CD4-positive, alpha-beta T cell treated with Interleukin-15 for 1 hour (primary cell): ENCODE data around the gene ACAT2.
"Not testable (repeated sequence)": the region's sequence is repeated elsewhere in the genome, so short reads cannot be mapped to it uniquely, and the experiment has no call there.

Experiments used
- DNase-seq: peaks from one replicate; pipeline ENCODE4 v3.0.0-alpha.2; 2020

Gene ACAT2

DNA sequence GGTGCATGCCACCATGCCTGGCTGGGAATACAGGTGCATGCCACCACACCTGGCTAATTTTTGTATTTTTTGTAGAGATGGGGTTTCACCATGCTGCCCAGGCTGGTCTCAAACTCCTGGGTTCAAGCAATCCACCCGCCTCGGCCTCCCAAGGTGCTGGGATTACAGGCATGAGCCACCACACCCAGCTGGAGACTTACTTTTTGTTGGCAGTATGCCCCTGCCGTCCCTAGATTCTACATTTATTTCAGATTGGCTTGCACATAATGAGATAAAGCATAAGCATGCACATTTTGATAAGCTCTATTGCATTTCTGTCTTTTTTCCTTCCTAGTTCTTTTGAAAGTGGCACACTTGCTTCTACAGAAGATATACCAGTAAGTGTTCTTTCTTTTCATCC lies 54.9 kb downstream of the ACAT2 start:
- not testable (repeated sequence) for DNase-seq

DNA sequence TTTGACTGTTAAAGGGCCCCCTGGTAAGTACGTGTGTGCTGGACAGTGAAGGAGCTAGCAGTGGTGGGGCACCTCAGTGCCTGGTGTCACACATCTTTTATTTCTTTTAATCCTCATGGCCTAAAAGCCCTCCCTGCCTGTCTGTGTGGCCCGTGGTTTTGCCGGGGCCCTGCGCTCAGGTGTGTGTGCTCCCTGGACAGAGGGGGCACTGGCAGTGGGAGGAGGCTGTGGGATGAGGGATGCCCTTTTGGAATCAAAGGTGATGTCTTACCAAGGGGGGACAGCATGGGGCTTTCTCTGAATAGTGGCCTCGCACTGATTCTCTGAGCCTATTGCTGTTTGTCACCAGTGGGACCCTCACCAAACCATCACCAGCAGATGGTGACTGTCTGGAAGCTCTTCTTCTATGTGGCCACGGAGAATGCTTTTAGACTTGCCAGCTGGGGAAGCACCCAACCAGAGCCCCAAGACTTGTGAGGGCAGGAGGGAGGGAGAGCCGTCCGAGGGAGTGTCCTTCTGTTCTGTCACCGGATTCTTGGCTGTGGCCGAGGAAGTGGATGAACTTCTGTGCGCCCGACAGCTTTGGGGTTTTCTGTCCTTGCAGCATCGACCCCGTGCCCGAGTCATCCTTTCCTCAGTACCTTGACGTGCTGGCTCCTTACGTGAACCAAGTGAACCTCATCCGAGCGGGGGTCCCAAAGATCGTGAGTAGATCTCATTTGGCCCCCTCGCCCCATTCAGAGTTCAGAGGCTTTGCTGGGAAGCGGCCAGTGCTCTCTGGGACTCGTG lies 56.3 kb downstream of the ACAT2 start:
- DNase-seq: no peak

DNA sequence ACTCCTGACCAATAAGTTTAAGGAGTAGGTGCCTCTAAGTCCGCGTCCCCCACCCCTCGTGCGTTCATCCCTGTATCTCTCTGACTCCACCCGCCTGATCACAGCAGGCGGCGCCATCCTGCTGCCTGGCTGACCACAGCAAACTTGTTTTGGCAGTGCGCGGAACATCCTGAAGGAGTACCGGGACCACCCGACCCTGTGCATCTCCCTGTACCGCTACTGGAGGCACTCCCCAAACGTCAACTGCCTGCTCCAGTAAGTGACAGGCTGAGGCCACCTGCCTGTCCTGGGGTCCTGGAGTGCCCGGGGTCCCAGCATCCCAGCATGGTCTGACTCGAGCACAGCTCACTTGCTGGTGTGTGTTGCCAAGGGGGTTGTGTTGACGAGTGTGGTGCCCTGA lies 57.3 kb downstream of the ACAT2 start:
- DNase-seq: no peak

GRCh38 chr6:159819932-159820640 lies 58.2 kb downstream of the ACAT2 start:
- DNase-seq: peak; percentile 38

DNA sequence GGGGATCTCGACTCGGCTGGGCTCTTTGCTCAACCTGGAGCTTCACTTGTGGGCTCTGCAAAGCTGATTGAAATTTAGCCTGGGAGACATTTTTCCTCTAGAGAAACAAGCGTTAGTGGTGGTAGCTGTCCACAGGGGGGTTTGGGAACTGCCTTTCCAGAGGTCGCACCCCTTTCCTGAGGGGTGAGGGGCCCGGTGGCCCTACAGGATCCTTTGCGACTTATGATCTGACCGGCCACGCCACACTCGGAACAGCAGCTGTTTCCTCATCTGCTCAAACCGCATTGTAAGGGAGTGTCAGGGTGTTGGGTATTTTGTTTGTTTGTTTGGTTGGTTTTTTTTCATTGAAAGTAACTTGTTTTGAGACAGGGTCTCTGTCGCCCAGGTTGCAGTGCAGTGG lies 59.3 kb downstream of the ACAT2 start:
- no peak for DNase-seq

GRCh38 chr6:159821726-159822125 lies 59.9 kb downstream of the ACAT2 start:
- no peak for DNase-seq

- no peak for DNase-seq
Measured at GRCh38 chr6:159823953-159824352, 62.1 kb downstream of the ACAT2 start.

- not testable (repeated sequence) for DNase-seq
Measured at GRCh38 chr6:159824690-159825089, 62.8 kb downstream of the ACAT2 start.

DNA sequence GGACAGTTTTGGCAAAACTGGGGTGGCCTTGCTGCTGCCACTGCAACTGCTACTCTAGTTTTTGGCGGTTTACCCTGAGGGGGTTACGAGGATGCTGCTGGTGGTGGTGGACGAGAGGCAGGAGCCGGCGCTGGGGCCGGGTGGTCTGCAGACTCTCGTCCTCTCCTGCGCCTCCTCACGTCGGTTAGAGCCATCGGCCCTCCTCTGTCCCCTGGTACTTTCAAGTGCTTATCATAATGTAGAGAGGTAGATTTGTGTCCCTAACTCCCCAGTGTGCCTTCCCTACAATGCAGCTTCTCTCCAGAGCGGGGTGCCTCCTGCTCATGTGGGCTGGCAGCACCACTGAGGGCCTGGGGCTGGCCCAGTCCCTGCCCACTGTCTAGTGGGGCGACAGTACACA lies 64.2 kb downstream of the ACAT2 start:
- no peak for DNase-seq

DNA sequence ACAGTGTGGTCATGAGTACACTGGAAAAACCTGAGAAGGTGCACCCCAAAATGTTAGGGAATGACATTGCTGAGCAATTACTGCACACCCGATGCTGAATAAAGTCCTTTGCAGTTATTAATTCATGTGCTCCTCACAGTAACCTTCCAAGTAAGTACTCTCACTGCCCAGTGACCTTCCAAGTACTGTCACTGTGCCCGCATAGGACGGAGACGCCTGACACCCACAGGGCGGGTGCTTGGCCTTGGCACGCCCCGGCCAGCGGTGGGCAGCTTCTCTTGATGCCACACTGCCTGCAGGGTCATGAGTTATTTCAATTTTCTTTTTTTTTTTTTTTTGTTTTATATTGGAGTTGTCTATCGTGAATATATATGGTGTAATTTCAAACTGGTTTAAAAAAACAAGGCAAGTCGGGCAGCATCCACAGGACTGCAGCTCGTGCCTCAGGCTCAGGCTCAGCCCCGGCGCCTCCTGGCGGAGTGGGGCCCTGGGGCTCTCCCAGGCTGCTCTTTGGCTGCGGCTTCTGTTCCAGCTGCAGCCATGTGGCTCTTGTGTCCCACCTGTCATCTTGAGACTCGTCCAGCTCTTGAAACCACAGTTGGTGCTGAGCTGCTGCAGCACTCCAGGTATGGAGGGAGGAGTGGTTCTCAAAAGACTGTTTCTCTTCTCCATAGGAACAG lies 65.3 kb downstream of the ACAT2 start:
- DNase-seq: no peak

- DNase-seq: no peak
Measured at GRCh38 chr6:159828074-159828473, 66.2 kb downstream of the ACAT2 start.
